Vagina (tissue), 2 donors: Measurements from ENCODE around the gene C15orf62.

ENCODE experiments used
- CTCF ChIP-seq, 3 experiments: fragments of 450-650 bp in 2 of 3; fragments of 200-600 bp in 1 of 3; sonication (generic) in 1 of 3; IDR thresholded peaks; one replicate each; pipeline ENCODE4 v1.5.1; 2017 to 2019; ENCODE audit warnings: antibody characterized with exemption in 3 of 3, mild to moderate bottlenecking in 2 of 3, moderate library complexity in 2 of 3
- POLR2A ChIP-seq, 2 donors: fragments of 450-650 bp; IDR thresholded peaks; one replicate each; pipeline ENCODE4 v1.6.1; 2017; ENCODE audit warnings: antibody characterized with exemption in 2 of 2, mild to moderate bottlenecking in 2 of 2, moderate library complexity in 2 of 2
- POLR2AphosphoS5 ChIP-seq, 2 donors: sonication (generic); formaldehyde crosslinking; IDR thresholded peaks; one replicate each; pipeline ENCODE4 v1.9.0; 2017; ENCODE audit warnings: antibody characterized with exemption in 2 of 2, mild to moderate bottlenecking in 2 of 2, low read depth in 1 of 2; ENCODE audit not compliant: insufficient read depth in 1 of 2

- no peak for TF ChIP-seq CTCF (IDR thresholded peaks at IDR 0.05)
- no peak for TF ChIP-seq POLR2AphosphoS5 (IDR thresholded peaks at IDR 0.05; ENCODE audit: insufficient read depth in 1 of 2, low read depth in 1 of 2)
- no peak for TF ChIP-seq POLR2A (IDR thresholded peaks at IDR 0.05)
These were observed 22.6 kb downstream of the C15orf62 start for GRCh38 chr15:40792394-40792793.
